SK-N-DZ (cell line): ENCODE measurements around the gene ELAC2. TPM values are rescaled to one million over a fixed set of nuclear protein-coding genes. Genes with fewer than 3 reads are reported as not detected.

ENCODE experiments used
- DNase-seq: peaks from one replicate; pipeline ENCODE4 v3.0.0-alpha.2; 2015; ENCODE audit warnings: low spot score
- polyA plus RNA-seq, 2 experiments: library from polyadenylated mRNA; depleted of rRNA; stranded (reverse); fragments of >200 nt; gene quantifications; 2 replicates each; pipeline ENCODE4 v1.2.3, GENCODE V29; 2014

The ELAC2 gene, protein sequence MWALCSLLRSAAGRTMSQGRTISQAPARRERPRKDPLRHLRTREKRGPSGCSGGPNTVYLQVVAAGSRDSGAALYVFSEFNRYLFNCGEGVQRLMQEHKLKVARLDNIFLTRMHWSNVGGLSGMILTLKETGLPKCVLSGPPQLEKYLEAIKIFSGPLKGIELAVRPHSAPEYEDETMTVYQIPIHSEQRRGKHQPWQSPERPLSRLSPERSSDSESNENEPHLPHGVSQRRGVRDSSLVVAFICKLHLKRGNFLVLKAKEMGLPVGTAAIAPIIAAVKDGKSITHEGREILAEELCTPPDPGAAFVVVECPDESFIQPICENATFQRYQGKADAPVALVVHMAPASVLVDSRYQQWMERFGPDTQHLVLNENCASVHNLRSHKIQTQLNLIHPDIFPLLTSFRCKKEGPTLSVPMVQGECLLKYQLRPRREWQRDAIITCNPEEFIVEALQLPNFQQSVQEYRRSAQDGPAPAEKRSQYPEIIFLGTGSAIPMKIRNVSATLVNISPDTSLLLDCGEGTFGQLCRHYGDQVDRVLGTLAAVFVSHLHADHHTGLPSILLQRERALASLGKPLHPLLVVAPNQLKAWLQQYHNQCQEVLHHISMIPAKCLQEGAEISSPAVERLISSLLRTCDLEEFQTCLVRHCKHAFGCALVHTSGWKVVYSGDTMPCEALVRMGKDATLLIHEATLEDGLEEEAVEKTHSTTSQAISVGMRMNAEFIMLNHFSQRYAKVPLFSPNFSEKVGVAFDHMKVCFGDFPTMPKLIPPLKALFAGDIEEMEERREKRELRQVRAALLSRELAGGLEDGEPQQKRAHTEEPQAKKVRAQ
- polyA plus RNA-seq (2014; cell fraction: cytosol; rRNA removed) = 55.0 and 58.6 TPM in 2 replicates
- polyA plus RNA-seq (2014; cell fraction: nucleus; rRNA removed) = 142 and 156 TPM in 2 replicates

DNA sequence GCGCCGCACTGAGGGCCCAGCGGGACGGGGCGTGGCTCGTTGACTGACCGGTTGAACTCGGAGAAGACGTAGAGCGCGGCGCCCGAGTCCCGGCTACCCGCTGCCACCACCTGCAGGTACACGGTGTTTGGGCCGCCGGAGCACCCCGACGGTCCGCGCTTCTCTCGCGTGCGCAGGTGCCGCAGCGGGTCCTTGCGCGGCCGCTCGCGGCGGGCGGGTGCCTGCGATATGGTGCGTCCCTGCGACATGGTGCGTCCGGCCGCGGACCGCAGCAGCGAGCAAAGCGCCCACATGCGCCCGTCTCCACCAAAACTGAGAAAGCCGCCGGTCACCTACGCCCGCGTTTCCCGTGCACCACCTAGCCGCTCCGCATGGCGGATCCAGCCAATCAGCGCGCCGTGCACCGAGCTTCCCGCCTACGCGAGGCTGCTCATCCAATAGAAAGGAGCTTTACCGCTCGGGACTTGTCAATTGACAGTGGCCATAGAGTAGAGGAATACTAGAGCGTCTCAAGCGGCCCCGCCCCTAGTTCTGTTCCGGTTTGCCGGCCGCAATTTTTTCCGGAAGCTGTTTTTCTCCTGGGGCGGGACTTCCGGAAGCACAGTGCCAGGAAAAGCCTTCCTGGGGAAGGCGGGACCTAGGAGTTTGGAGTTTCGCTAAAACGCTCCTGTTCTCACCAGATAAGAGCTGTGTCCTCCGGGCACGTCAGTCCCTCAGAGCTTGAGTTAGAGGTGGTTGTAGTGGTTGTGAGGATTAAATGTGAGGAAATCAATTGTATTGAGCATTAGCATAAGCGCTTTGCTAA, at the start of gene ELAC2:
ELAC2 (minus strand) TSS at position 373 of the 805 bp plus-strand sequence; CDS start at position 293, 80 bp downstream.
- peak; percentile 99 for DNase-seq

DNA sequence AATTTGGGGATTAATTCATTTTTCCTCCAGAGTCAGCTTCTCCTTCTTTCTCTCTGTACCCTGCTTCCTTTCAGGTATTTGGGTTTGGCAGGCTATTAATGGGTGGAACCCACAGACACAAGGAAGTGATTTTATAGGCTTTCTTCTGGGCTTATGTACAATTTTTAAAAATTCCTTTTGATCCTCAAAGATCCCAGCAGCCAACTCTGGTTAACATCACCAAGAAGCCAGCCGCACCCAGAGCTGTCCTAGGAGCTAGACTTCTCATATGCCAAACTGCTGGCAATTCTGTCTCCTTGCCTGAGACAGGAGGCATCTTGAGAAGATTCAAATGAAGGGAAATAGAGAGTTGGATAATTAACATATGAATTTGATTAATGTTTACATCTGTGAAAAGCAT, 47.2 kb upstream of the ELAC2 start:
- DNase-seq = no peak

DNA sequence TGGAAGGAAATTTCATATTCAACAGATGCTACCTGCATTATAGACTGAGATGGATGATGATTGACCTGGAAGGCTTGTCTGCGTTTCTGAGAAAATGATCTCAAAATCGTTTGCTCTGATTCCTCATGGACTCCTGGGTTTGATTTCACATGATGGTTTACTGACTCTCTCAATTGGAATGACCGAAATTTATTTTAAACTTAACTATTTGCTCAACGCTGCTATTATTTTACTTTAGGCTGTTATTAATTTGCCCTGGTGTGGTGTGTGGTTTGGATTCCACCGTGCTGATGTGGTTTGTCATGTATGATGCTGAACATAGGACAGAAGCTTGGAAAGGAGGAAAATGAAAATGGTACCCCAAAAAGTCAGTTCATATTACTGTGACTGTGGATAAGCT, 37.3 kb upstream of the ELAC2 start:
- DNase-seq = no peak

DNA sequence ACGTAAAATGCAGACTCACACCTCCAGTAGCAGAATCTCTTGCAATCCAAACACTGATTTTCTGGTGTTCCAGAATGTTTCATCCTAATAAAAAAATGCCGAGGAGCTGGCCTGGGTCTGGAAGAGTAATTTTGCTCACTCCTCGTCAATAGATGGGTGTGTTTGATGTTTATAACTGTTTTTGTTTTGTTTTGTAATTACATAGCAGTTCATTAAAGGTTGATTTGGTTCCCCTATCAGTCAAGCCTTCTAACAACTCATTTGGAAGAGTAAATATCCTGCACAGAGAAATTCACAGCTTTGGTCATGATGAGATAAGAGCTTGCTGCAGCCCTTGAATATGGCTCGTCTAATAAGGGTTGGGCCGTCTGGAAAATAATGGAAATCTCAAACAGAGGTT, 36.8 kb upstream of the ELAC2 start:
- DNase-seq = no peak

DNA sequence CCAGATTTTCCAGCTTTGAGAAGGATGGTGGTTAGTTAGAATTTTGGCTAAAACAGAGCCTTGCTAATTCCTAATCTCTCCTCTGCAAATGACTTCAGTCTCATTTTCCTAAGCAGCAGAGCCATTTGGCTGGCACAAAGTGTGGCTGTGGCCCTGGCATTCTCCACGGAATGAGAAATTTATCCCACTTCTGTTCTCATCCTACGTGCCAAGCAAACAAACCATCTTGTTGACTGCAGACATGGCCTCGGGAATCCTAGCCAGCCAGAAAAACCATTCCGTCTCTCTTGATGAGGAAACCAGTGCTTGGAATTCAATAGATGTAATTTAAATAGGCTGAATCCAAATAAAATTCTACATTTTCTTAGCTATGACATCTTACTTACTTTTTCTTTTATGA, 34.1 kb upstream of the ELAC2 start:
- DNase-seq = no peak

DNA sequence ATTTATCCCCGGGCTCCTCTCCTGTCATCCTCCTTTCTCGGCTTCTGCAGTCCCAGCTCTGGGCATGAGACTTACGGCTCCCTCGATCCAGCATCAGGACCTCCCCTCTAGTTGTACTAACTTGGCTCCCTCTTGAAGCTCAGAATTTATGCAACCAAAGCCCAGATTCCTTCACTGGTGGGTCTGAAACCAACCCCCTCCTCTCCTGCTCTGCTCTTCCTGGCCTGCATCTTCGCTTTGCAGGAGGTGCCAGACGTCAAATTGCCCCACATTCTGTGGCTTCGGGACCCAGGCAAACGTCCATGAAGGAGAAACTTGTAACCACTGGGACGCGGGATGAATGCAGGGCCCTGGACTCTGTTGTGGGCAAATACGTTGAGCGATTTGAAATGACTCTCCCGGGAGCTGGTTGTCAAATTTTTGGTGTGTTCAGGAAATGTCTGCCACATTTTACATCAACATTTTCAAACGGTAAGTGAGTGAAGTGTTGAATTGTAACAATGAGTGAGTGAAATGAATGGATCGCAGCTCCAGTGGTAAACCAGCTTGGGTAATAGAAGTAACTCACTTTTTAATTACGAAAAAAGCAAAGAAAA, 29.3 kb upstream of the ELAC2 start:
- no peak for DNase-seq

DNA sequence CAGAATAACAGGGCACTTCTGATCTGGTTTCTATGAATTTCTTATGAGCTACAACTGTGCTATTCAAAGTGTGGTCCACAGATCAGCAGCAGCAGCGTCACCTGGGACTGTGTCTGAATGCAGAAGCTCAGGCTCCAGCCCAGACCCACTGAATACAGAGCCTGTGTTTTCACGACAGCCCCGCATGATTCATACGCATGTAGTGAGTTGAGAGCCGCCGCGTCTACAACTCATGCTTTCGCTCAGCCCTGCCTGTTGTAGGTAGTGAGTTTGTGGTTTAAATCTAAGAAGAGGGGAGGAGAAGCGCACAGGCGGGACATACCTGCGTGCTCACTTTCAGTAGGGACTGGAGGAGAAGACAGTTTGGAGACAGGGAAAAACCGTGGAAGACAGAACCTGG, 28.5 kb upstream of the ELAC2 start:
- no peak for DNase-seq

DNA sequence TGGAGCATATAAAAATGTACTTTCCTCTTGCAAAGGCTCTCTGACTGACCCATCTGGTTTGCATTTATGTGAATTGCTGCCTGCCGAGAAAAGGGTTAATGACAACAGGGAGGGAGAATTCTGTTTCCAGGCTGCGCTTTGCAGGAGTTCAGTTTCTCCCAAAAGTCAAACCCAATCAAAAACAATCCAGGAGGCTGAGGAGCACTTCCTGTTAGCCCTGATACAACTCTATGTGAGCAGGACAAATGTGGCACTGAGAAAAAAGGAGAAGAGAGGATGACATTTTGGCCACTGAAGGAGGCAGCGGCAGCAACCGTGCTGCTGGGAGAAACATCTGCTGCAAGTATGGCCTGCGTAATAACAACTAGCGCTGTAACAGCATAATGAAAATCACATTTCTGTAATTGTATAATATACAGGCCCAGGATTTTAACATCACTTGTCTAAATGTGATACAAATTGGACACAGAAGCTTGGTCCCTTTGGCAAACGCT, 26.8 kb upstream of the ELAC2 start:
- peak; percentile 74 for DNase-seq

DNA sequence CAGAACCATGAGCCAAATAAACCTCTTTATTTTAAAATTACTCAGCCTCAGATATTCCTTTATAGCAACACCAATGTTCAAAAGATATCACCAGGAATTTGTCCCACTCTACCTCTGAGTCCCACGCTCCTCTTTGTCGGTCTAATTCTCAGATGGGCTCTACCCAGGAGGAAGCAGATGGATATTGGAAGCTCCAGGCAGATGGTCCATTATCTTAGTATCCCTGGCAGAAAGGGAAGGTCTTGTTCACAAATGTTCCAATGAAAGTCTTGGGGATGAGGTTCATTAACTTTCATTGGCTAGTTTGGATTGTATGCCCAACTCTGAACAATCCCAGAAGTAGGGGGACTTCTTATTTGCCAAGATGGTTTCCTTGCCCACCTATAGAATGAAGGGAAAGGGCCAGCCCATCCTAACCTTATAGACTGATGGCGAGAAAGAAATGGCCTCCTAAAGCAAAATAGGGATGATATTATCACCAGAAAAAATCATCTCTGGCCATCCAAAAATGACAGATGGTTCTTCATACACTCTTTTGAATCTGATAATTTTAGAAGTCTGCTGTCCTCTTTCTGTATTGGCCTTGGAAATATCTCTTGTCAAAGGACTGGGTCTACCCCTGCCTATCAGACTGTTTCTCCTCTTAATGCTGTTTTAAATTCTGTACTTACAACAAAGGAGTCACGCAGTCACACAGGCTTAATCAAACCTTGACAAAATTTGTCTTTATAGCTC, 21.3 kb upstream of the ELAC2 start:
- DNase-seq = no peak

DNA sequence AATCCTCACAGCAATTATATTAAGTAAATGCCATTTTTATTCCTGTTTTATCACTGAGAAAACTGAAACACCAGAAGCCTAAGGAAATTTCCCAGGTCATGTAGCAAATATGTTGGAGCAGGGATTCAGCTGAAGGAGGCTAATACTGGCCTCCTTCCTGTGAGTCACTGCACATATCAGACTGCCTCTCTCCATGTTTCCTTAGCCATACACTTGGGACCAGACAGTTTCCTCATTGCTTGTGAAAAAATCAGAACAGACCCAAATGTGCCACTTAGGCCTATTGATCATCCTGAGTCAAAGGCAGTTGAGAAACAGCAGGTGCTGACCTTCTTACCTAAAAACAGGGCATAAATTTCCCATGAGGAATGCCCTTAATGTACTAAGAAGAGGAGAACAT, 18.9 kb upstream of the ELAC2 start:
- DNase-seq = no peak

DNA sequence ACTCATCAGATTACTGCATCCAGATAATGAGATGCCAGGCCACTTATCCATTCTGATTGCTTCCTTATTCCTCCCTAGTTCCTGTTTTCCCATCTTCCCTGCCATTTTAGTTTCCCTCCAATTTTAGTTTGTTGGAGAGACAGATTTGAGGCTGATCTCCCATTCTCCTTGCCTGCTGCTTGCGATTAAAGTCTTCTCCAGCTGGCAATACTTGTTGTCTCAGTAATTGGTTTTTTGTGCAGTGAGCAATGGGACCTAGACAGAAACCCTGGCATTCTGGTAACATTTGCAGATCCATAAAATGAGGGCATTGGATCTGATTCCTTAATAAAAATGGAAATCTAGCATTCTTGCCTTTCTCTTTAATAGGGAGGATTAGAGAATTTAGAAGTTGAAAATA, 17.6 kb upstream of the ELAC2 start:
- no peak for DNase-seq

DNA sequence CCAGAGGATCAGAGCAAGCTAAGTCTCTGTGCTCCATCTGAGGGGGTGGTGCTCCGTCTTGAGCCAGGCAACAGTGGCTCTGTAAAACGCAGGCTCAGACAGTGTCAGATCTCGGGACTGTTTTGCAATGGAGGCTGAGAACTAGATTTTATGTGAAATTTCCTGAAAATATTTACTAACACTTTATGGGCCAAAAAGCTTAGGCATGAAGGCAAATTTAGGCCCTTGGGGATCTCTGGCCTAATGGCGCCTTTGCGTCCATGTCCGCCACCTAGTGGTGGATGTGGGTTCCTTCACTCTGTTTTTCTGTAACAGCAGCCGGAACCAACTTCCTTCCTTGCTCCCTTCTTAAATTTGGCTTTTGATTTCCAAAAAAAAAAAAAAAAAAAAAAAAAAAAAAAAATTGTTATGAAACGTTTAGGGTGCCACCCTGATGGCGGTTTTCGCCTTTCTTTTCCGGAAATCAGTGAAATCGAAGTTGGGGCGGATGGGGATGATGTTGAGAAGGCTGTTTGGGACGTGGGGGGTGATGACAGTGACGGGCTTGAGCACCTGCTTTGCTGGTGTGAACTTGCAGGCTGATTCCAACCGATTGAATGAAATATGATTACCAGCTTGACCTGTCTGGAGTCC, 14.0 kb upstream of the ELAC2 start:
- peak; percentile 62 for DNase-seq

DNA sequence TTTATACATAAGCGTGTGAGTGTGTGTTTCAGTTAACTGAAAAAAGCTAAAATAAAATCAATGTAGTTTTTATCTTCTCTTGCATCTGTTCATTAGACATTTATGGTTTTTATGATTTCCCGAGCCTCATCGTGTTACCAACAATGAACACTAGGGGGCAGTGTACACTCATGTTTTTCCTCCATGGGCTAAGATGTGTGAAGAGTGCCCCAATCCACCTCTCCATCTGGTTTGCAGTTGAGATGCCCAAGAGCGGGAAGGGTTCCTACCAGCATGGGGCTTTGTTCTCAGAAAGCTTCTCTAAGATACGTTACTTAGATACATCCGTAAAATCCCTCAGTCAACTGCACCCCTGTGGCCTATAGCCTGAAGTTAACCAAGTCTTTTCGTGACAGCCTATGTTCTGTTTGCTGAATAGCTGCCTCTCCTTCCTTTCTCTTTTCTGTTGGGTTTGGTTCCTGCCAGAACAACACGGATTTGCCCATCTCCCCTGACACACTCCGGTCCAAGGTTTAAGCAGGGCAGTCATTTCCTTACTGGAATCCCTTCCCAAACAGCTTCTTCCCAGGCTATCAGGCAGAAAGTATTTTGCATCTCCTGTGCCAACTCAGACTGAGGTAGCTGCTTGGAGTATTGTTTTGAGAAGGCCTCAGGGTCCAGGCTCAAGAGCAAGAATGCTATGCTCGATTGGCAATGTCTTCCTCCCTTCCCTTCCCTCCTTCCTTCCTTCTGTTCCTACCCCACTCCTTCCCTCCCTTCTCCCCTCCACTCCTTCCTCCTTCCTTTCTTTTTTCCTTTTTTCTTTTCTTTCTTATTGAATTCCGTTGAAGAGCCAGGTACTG, 12.9 kb upstream of the ELAC2 start:
- peak; percentile 69 for DNase-seq

DNA sequence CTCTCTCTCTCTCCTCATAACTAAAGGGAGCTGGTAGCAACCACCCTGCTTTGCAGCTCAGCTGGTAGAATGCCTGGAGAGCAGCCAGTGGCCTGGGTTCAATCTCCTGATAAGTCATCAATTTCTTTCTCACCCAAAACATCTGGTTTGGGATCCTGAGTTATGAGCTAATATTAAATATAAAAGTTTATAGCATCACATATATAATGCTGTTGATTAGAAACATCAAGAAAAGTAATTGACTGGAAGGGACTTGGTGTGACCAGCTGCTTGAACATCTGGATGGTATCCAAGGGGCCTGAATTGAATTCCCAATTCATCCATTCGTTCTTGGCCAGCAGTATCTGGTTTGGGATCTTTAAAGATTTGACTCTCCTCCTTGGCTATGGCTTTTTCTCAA, 12.2 kb upstream of the ELAC2 start:
- DNase-seq = no peak

DNA sequence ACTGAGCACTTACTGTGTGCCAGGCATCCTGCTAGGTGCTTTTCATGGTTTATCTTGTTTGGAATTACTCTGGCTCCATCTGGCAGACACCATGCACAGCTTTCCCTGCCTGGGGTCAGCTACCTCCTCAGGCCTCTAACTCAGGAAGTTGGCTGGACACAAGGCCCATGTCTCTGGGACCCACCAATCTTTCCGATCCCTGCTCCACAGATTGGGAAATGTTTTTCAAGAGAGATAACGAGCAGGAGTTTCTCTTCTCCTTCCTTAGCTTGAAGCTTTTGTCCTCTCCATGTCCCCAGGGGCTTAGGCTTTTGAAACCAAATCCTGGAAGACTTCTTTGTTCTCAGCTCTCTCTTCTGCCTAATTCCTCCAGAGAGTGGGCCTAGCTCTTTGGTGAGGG, 11.5 kb upstream of the ELAC2 start:
- no peak for DNase-seq

DNA sequence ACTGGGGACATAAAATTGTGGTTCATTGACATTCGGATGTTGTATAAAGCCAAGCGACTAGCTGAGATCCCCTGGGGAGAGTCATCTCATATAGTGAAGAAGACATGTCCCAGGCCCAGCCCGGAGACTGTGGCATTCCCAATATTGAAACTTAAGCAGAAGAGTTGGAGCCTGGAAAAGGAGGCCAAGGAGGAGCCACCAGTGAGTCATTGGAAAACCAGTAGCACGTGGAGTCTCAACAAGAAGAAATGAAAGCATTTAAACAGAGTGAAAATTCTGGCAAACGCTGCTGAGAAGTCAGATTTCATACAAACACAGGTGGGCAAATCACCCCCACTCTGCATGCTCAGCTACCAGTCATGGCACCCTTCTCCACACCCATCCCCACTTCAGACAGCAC, 9.4 kb upstream of the ELAC2 start:
- DNase-seq = no peak

DNA sequence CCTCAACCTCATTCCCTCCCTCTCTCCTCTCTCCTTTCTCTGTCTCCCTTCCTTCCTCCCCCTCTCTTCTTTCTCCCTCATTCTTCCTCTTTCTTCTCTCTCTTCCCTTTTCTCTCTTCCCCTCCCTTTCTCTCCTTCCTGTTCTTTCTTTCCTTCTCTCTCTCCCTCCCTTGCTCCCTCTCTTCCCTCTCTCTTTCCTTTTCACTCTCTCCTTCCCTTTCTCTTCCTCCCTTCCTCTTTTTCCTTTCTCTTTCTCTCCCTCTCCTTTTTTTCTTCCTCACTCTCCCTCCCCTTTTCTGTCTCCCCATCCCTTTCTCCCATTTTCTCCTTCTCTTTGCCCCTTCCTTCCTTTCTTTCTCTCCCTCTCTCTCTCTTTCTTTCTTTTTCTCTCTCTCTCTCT, 7.9 kb upstream of the ELAC2 start:
- no peak for DNase-seq

DNA sequence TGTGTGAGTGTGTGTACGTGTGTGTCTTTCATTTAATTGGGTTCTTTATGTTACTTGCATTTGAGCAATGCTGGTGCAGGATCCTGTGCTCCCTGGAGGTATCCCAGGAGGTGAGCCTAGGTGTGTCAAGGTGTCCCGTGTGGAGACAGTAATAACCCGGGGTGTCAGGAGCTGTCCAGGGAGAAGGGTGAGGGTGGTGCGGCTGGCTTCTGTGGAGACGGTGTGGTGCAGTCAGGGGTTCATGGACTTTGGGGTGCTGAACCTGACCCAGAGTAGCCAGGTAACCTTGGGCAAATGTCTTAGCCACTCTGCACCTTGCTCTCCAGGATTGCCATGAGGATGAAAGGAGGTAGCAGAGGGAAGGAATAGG, 7.4 kb upstream of the ELAC2 start:
- DNase-seq = no peak
